T47D (cell line): ENCODE results near the gene IL17RD.

ENCODE experiments used
- DNase-seq, 2 experiments: peaks; one replicate each; pipeline versions ENCODE4 v3.0.0 to v3.0.0-alpha.2; 2011 to 2012; ENCODE audit warnings: low read depth in 1 of 2, low spot score in 1 of 2
- JUND ChIP-seq: IDR thresholded peaks from 2 replicates; pipeline ENCODE4 v1.6.1; 2012; ENCODE audit warnings: low read depth
- in situ Hi-C: cut with HindIII; loops from 2 replicates; pipeline ENCODE4 v1.10.0; 2016; ENCODE audit warnings: low sequenced_read_pairs, low pct_unique_long_range_greater_than_20kb

IL17RD gene

GRCh38 chr3:57166660-57167059 is 1.5 kb upstream of the IL17RD start:
- no peak for DNase-seq
- in situ Hi-C loops: no loop called here
- TF ChIP-seq JUND: no peak

GRCh38 chr3:57165641-57166040 is 488 bp upstream of the IL17RD start:
- no peak for TF ChIP-seq JUND
- in situ Hi-C loops: no loop called here
- DNase-seq: no peak

- in situ Hi-C loops: no loop called here
- no peak for DNase-seq
- no peak for TF ChIP-seq JUND
These were observed 916 bp downstream of the IL17RD start for GRCh38 chr3:57164217-57164656.

- no peak for TF ChIP-seq JUND
- in situ Hi-C loops: no loop called here
- no peak for DNase-seq
These were observed 1.4 kb downstream of the IL17RD start for GRCh38 chr3:57163751-57164150.

- in situ Hi-C loops: no loop called here
- no peak for TF ChIP-seq JUND
- no peak for DNase-seq
These were observed 3.2 kb downstream of the IL17RD start for GRCh38 chr3:57161915-57162314.

- DNase-seq: no peak
- TF ChIP-seq JUND: no peak
- in situ Hi-C loops: no loop called here
These were observed 4.2 kb downstream of the IL17RD start for GRCh38 chr3:57160765-57161538.

GRCh38 chr3:57160076-57160764 is 4.9 kb downstream of the IL17RD start:
- no peak for DNase-seq
- TF ChIP-seq JUND: no peak
- in situ Hi-C loops: no loop called here

GRCh38 chr3:57158813-57159738 is 6.1 kb downstream of the IL17RD start:
- no peak for TF ChIP-seq JUND
- DNase-seq: no peak
- in situ Hi-C loops: no loop called here

- TF ChIP-seq JUND: no peak
- DNase-seq: no peak
- in situ Hi-C loops: no loop called here
These were observed 6.8 kb downstream of the IL17RD start for GRCh38 chr3:57158325-57158724.

GRCh38 chr3:57157545-57157944 is 7.6 kb downstream of the IL17RD start:
- no peak for DNase-seq
- in situ Hi-C loops: no loop called here

GRCh38 chr3:57155310-57155643 is 9.9 kb downstream of the IL17RD start:
- TF ChIP-seq JUND: no peak
- DNase-seq: no peak
- in situ Hi-C loops: no loop called here

More at GRCh38 chr3:57157545-57157944, 7.6 kb downstream of the IL17RD start:
- no peak for TF ChIP-seq JUND

- no peak for TF ChIP-seq JUND
- DNase-seq: no peak
- in situ Hi-C loops: no loop called here
These were observed 10.5 kb downstream of the IL17RD start for GRCh38 chr3:57154470-57155309.
